NOMO-1 treated with DMSO at 0.1 percent for 48 hours (cell line): Measurements from ENCODE around the gene SECTM1.

ENCODE experiments used
- DNase-seq: peaks from one replicate; lab custom pipeline; 2025; ENCODE audit not compliant: unreplicated experiment; lab: John Stamatoyannopoulos, UW

SECTM1 gene

GRCh38 chr17:82328994-82329507, 4.5 kb downstream of the SECTM1 start:
- DNase-seq: no peak

- DNase-seq: no peak
These were observed 5.2 kb downstream of the SECTM1 start for GRCh38 chr17:82328141-82328993.

DNA sequence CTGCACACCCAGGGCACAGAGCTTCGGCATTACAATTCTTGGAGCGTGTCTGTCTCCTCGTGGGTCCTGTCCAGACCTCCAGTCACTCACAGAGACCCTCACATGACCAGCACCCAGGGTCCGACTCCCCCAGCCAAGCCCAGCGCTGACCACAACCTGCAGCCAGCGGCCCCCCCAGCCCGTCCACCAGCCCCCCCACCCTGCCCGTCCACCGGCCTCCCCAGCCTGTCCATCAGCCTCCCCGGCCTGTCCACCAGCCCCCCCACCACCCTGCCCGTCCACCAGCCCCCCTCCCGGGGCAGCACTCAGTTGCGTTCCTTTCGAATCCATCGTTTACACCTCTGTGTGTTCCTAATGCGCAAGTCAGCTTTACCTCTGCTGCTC, 5.8 kb downstream of the SECTM1 start:
- no peak for DNase-seq

DNA sequence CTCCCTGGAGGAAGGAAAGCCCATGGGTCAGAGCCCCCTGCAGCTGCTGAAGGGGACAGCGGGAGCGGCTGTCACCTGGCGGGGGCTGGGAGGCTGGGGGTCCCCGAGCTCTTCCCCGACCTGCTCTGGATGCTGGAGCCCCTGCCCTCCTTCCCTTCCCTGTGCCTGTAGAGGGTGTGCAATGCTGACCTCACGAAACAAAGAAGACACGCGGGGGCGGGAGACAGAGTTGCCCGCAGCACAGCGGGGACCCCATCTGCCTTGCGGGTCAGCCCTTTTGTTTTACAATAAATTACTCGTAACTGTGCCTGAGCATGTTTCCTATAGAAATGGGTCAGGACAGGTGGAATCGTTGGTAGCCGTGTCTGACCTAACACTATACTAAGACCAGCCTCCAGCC, 6.3 kb downstream of the SECTM1 start:
- no peak for DNase-seq

GRCh38 chr17:82325286-82326180, 8.0 kb downstream of the SECTM1 start:
- DNase-seq: no peak

- no peak for DNase-seq
These were observed 8.8 kb downstream of the SECTM1 start for GRCh38 chr17:82324566-82325285.

DNA sequence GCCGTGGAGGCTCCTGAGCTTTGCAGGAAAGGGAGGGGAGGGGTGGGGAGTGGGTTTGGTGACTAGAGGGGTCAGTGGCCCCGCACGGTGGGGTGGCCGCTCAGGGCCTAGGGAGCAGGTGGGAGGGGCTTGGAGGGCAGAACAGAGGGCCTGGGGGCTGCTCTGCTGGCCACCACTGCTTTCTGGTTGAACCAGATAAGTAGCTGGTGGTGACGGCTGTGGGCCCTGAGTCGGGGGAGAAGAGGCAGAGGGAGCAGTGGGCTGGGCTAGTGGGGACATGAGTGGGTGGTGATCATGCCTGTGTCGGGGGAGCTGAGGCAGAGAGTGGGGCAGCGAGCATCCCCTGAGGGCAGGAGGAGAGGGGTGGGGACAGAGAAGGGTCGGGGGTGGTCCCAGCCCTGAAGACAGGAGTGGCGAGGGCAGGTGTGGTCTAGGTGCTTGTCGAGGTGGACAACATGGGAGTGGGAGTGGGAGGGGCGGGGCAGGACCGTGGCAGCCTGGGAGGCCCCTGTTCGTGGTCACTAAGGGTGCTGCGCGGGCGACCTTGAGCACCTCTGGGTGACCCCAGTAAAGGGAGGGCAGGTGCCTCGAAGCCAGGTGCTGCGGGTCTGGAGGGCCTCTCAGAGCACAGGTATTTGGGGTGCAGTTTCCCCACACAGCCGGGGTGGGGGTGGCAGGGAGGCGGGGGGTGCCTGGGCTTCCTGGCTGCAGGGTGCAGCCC, 9.9 kb downstream of the SECTM1 start:
- DNase-seq: no peak

DNA sequence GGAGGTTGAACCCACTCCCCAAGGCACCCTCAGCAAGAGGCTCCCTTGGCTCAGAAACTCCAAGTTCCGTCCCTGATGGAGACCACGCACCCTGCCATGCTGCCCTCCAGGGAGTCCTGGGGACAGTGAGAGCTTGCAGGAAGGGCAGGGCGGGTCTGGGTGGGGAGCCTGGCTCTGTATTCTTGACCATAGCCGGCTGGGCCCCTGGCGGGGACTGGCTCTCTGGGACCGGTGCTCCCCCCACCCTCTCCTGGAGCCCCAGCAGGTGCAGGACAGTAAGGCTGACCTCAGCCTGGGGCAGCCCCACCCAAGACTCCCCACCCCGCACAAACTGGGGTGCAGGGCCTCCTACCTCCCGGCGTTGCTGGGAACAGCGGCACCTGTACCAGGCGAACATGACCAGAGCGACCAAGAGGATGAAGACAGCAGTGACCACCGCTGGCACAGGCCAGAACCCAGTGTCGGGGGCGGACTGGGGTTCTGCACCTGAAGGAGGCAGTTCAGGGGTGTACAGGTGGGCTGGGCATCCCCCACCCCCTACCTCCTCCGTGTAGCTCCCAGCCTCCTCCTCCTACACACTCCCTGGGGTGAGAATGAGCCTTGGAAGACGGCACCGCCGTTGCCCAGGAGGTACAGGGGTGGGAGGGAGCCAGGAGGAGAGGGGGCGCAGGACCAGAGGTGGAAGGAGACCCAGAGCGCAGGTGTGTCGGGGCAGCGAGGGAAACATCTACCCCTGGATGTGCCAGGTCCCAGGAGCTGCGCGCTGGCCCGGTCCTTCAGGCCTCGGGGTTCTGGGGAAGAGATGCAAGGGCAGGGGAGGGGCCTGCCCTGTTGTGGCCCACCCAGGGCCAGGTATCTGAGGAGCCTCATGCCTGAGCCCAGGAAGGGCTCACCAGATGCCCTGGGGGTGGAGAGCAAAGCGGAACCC, 10.8 kb downstream of the SECTM1 start:
- DNase-seq: no peak

DNA sequence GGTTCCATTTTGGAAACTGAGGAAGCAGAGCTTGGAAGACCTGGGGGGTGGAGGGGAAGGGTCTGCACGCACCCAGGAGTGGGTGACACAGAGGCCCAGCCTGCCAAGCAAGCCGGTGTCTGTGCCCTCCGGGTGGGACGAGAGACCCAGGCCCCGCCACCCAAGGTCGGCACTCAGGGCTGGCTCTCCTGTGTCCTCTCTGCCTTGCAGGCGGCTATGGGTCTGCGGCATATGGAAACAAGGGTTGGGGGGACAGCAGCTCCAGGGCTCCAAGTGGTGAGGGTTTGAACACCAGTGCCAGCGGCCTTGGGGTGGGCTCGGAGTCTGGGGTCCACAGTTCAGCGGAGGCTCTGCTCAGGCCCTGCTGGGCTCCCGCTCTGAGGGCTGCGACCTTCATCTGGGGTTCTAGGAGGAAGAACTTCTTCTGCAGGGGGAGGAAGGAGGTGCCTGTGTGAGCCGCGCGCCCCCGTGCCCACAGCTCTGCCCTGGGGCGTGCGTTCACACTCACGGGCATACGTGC, 11.6 kb downstream of the SECTM1 start:
- DNase-seq: no peak

DNA sequence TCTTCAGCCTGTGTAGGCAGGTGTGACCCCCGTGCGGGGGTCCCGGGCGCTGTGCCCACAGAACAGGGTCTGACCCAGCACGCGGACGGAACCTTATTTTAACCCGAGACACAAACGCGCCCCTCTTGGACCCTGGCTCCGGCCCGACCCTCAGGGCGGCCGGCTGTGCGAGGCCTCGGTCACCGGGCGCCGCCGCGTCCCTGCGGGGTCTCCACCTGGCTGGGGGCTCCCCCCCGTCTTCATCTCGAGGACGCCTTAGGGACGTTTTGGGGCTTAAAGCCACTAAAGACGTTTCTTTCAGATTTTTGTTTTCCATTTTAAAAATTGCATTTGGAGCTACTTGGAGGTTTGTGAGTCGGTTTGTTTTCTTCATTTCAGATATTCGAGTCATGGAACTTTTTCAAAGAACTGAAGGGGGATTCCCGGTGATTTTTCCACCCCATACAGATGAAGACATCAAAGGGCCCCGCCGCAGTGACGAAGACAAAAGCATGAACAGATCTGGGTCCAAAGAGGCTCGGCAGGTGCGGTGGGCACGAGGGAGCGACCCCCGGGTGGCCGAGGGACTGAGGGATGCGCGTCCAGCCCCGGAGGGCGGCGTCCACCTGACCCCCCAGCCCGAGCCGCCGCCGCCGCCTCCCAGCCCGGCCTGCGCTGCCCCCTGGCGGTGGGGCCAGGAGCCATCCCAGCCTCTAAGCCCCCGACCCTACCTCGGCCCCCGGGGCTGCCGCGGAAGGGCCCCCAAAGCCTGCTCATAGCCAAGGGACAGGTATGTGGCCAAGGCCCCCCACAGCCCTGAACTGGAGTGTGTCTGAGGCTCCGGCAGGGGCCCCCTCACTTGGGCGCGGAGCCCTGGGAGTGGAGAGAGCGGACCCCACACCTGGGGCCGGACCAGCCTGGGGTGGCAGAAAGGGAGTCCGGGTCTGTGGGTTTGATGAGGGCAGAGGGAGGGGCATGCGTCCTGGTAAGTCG, 12.3 kb downstream of the SECTM1 start:
- no peak for DNase-seq

DNA sequence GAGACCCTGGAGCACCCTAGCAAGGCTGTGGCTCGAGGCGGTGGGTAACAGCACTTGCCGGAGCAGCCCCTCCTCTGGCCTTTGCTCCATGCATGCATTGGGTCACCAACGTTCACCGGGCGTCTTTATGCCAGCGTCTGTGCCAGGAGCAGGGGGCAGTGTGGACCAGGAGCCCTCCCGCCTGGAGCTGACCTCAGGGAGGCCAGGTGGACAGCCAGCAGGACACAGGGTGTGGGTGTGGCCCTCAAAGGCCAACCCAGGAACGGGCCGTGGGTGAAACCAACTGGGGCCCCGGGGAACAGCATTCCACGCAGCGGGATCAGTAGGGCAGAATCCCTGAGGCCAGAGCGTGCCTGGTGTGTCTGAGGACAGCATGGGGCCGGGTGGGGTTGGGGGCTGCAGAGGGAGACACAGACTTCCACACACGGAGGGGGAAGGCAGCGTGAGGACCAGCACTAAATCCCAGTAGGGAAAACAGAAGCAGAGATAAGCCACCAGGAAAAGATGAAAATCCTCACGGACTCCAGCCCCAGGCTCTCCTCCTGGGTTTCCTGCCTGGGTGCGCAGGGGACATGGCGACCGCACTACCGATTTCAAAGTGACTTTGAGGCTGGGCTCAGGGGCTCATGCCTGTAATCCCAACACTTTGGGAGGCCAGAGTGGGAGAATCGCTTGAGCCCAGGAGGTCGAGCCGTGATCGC, 13.3 kb downstream of the SECTM1 start:
- DNase-seq: no peak

GRCh38 chr17:82319619-82320062, 13.9 kb downstream of the SECTM1 start:
- no peak for DNase-seq

DNA sequence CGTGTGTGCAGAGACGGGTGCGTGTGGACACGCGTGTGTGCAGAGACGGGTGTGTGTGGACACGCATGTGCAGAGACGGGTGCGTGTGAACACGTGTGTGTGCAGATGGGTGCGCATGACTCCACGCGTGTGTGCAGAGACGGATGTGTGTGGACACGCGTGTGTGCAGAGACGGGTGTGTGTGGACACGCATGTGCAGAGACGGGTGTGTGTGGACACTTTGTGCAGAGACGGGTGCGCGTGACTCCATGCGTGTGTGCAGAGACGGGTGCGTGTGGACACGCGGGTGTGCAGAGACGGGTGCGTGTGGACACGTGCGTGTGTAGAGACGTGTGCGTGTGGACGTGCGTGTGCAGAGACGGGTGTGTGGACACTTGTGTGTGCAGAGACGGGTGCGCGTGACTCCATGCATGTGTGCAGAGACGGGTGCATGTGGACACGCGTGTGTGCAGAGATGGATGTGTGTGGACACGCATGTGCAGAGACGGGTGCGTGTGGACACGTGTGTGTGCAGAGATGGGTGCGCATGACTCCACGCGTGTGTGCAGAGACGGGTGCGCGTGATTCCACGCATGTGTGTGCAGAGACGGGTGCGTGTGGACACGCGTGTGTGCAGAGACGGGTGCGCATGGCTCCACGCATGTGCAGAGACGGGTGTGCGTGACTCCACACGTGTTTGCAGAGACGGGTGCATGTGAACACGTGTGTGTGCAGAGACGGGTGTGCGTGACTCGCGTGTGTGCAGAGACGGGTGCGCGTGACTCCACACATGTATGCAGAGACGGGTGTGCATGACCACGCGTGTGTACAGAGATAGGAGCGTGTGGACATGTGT, 14.6 kb downstream of the SECTM1 start:
- no peak for DNase-seq

DNA sequence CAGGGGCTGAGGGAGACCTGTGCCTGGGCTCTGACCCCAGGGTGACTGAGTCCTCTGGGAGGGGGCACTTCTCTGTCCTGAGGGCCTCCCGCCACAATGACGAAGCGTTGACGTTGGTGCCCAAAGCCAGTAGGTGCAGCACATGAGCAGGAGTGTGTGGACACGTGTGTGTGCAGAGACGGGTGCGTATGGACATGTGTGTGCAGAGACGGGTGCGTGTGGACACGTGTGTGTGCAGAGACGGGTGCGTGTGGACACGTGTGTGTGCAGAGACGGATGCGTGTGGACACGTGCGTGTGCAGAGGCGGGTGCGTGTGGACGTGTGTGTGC, 15.4 kb downstream of the SECTM1 start:
- no peak for DNase-seq

GRCh38 chr17:82317394-82318168, 16.0 kb downstream of the SECTM1 start, which contains the start of gene CD7:
CD7 (minus strand) TSS chr17:82317608; CDS start chr17:82317495, 113 bp downstream.
- no peak for DNase-seq
